G401 (cell line): ENCODE measurements around the gene NEUROD1. TPM values are rescaled to one million over a fixed set of nuclear protein-coding genes. Genes with fewer than 3 reads are reported as not detected.
A peak's percentile ranks its signal among the peaks of the same experiment; 100 is the strongest.

ENCODE experiments used
- DNase-seq: peaks from one replicate; pipeline ENCODE4 v3.0.0-alpha.2; 2015; ENCODE audit warnings: low spot score
- in situ Hi-C: cut with HindIII; loops from 2 replicates; pipeline ENCODE4 v1.10.0; 2016; ENCODE audit warnings: low sequenced_read_pairs, mixed read lengths
- total RNA-seq: library from RNA; depleted of rRNA; stranded (reverse); fragments of >200 nt; shearing (Covaris generic); gene quantifications from 2 replicates; pipeline ENCODE4 v1.2.3, GENCODE V29; 2014; rRNA removed

Gene NEUROD1
- total RNA-seq, 1 experiment from 2014 or later = not detected

- peak; percentile 71 for DNase-seq
- in situ Hi-C loops = no loop called here
Measured at GRCh38 chr2:181649436-181649979, 30.8 kb downstream of the NEUROD1 start.

- in situ Hi-C loops = no loop called here
- no peak for DNase-seq
Measured at GRCh38 chr2:181648478-181649155, 31.7 kb downstream of the NEUROD1 start.

GRCh38 chr2:181646415-181646987, 33.8 kb downstream of the NEUROD1 start:
- no peak for DNase-seq
- in situ Hi-C loops = no loop called here

- no peak for DNase-seq
- in situ Hi-C loops = no loop called here
Measured at GRCh38 chr2:181643151-181643550, 37.2 kb downstream of the NEUROD1 start.

- DNase-seq = no peak
- in situ Hi-C loops = no loop called here
Measured at GRCh38 chr2:181642086-181642485, 38.2 kb downstream of the NEUROD1 start.

GRCh38 chr2:181639686-181640085, 40.6 kb downstream of the NEUROD1 start:
- in situ Hi-C loops = no loop called here
- no peak for DNase-seq

GRCh38 chr2:181632733-181633401, 47.5 kb downstream of the NEUROD1 start:
- DNase-seq = peak; percentile 60
- in situ Hi-C loops = no loop called here

GRCh38 chr2:181628590-181629585, 51.4 kb downstream of the NEUROD1 start:
- DNase-seq = peak; percentile 63
- in situ Hi-C loops = no loop called here

- in situ Hi-C loops = no loop called here
- DNase-seq = peak; percentile 62
Measured at GRCh38 chr2:181627545-181627944, 52.8 kb downstream of the NEUROD1 start.

GRCh38 chr2:181626671-181627070, 53.6 kb downstream of the NEUROD1 start:
- peak; percentile 81 for DNase-seq
- in situ Hi-C loops = no loop called here

Other genes with a start within 250 kb of the NEUROD1 start
- gene ITGA4, start 223.1 kb downstream of the NEUROD1 start, total RNA-seq = 0.18 and 2.5 TPM in 2 replicates
- not detected in 2 replicates for gene CERKL, start 23.4 kb downstream of the NEUROD1 start, total RNA-seq
- 0.55 and 1.0 TPM in 2 replicates for gene ITPRID2, start 211.2 kb upstream of the NEUROD1 start, total RNA-seq